Gastroesophageal sphincter (tissue), 3 donors: ENCODE results near the gene KXD1.

ENCODE experiments used
- CTCF ChIP-seq, 4 experiments: fragments of 200-600 bp in 2 of 4; fragments of 450-650 bp in 2 of 4; sonication (generic) in 1 of 4; IDR thresholded peaks; one replicate each; pipeline ENCODE4 v1.5.1; 2017 to 2019; ENCODE audit warnings: antibody characterized with exemption in 4 of 4, mild to moderate bottlenecking in 2 of 4, moderate library complexity in 2 of 4
- EP300 ChIP-seq: sonication (generic); formaldehyde crosslinking; IDR thresholded peaks from one replicate; pipeline ENCODE4 v1.6.1; 2017; ENCODE audit warnings: antibody characterized with exemption, mild to moderate bottlenecking

- TF ChIP-seq CTCF (IDR thresholded peaks at IDR 0.05) (no peak), EP300 (no peak)
These were observed 47.5 kb upstream of the KXD1 start for GRCh38 chr19:18510216-18510615.
